ENCODE results near the gene OCIAD2.
"Not testable (repeated sequence)": the region's sequence is repeated elsewhere in the genome, so short reads cannot be mapped to it uniquely, and the experiment has no call there.

OCIAD2 gene

DNA sequence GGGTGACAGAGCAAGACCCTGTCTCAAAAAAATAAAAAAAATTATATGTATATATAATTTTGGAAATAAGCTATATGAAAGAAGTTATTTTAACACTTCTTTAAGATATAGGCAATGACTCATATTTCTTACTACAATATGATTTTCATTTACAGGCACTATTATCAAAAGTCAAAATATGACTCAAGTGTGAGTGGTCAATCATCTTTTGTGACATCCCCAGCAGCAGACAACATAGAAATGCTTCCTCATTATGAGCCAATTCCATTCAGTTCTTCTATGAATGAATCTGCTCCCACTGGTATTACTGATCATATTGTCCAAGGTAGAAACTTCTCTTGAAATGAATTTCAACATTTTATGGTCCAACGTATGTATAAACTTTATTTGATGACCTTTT, 54.9 kb downstream of the OCIAD2 start:
- no peak for DNase-seq

DNA sequence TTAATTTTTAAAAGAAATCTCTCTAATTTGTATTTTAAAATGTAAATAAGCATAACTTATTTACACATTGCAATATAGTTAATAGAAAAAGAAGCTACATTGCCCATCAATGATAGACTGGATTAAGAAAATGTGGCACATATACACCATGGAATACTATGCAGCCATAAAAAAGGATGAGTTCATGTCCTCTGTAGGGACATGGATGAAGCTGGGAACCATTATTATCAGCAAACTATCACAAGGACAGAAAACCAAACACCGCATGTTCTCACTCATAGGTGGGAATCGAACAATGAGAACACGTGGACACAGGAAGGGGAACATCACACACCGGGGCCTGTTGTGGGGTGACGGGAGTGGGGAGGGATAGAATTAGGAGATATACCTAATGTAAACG, 57.8 kb downstream of the OCIAD2 start:
- not testable (repeated sequence) for DNase-seq

DNA sequence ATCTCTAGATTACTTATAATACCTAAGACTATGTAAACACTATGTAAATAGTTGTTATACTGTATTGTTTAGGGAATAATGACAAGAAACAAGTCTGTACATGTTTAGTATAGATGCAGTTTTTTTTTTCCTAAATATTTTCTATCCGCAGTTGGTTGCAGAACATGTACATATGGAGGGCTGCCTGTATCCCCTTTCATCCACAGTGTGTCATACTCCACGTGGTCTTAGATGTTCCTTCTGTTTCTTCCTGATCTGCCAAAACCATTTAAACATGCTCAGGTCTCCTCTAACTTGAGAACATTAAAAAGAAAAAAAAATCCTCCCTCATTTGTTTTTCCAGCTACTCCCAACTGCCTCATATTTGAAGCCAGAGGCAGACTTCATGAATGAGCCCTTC, 61.7 kb downstream of the OCIAD2 start:
- DNase-seq = no peak

DNA sequence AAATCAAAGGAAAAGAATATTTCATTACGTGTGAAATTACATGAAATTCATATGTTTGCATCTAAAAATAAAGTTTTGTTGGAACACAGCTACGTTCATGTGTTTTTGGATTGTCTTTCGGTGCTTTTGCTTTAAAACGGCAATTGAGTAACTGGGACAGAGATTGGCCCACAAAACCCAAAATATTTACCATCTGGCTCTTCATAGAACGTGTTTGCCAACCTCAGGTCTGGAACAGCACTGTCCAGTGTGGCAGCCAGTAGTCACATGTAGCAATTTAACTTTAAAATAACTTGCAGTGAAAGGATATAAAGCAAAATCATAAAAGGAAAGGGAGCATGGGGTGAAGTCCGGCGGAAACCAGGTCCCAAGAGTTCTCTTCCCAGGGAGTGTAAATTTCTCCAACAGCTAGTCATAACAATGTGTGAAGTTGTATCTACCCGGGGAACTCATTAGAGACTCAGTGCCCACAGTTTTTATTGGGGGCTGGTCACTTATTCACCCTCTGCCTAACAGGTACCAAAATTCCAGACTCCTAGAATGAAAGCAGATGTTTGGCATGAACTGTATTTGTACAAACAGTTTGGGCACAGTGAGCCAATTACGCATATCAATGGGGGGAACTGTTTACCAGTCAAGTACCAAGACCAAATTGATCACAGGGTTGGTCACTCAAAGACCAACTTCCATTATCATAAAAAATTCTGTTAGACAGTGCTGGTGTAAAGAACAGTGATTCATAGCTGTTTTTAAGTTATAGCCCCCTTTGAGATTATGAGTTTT, 65.3 kb downstream of the OCIAD2 start:
- no peak for DNase-seq

DNA sequence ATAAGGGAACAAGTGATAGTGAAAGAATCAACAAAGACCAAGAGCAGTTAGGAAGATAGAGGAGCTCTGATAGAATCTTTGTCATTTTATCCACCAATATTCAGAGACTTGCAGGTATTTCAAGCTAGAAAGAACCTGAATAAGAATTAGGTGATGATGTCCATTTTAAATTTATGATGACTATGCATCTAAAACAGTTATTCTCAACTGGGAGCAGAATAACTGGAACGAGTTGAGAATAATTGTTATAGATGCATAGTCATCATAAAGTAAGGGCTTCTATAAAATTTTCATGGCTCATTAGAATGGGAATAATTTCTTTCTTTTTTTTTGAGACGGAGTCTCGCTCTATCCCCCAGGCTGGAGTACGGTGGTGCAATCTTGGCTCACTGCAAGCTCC, 69.9 kb downstream of the OCIAD2 start:
- DNase-seq = no peak

All from activated CD8-positive, alpha-beta memory T cell treated with anti-CD3 and anti-CD28 coated beads for 24 hours (primary cell).